Liver (tissue), 9 donors: Measurements from ENCODE around the gene TTC33. TPM values are rescaled to one million over a fixed set of nuclear protein-coding genes. Genes with fewer than 3 reads are reported as not detected.

Source experiments
- DNase-seq: peaks from one replicate; pipeline ENCODE4 v3.0.0-alpha.2; 2017; ENCODE audit warnings: low spot score
- H3K27ac ChIP-seq, 2 donors: one replicate each; pipeline ENCODE4 v1.7.0; 2013; ENCODE audit warnings: inconsistent platforms in 2 of 2, low read length in 2 of 2, control low read depth in 1 of 2, low read depth in 1 of 2, mild to moderate bottlenecking in 1 of 2
- H3K27me3 ChIP-seq, 4 donors: one replicate each; pipeline versions ENCODE4 v1.6.1 to v1.7.0; 2013; ENCODE audit warnings: low read length in 3 of 4, inconsistent platforms in 1 of 4, mild to moderate bottlenecking in 1 of 4, moderate library complexity in 1 of 4; ENCODE audit not compliant: control insufficient read depth in 4 of 4, insufficient read depth in 4 of 4
- H3K36me3 ChIP-seq, 4 donors: one replicate each; pipeline versions ENCODE4 v1.6.1 to v1.7.0; 2013; ENCODE audit warnings: low read length in 3 of 4, mild to moderate bottlenecking in 3 of 4, low read depth in 1 of 4, moderate library complexity in 1 of 4; ENCODE audit not compliant: control insufficient read depth in 4 of 4, insufficient read depth in 3 of 4
- H3K4me1 ChIP-seq, 4 donors: one replicate each; pipeline versions ENCODE4 v1.6.1 to v1.7.0; 2013; ENCODE audit warnings: low read length in 3 of 4, mild to moderate bottlenecking in 3 of 4, moderate library complexity in 1 of 4; ENCODE audit not compliant: control insufficient read depth in 4 of 4, insufficient read depth in 4 of 4
- H3K4me3 ChIP-seq, 3 donors: one replicate each; pipeline versions ENCODE4 v1.6.1 to v1.7.0; 2013; ENCODE audit warnings: low read length in 3 of 3, control low read depth in 1 of 3, low read depth in 1 of 3, mild to moderate bottlenecking in 1 of 3
- H3K9ac ChIP-seq, 2 donors: one replicate each; pipeline ENCODE4 v1.7.0; 2013; ENCODE audit warnings: low read length in 2 of 2, mild to moderate bottlenecking in 2 of 2, moderate library complexity in 2 of 2, control low read depth in 1 of 2, low read depth in 1 of 2
- H3K9me3 ChIP-seq, 4 donors: one replicate each; pipeline versions ENCODE4 v1.6.1 to v1.7.0; 2013; ENCODE audit warnings: low read length in 3 of 4; ENCODE audit not compliant: control insufficient read depth in 4 of 4
- EGR1 ChIP-seq, 2 donors: IDR thresholded peaks; 2 replicates each; pipeline ENCODE4 v1.6.1; 2016 to 2018; ENCODE audit warnings: antibody characterized with exemption in 2 of 2, low read depth in 2 of 2
- FOXA1 ChIP-seq: IDR thresholded peaks from 2 replicates; pipeline ENCODE4 v1.6.1; 2016; ENCODE audit warnings: antibody characterized with exemption
- FOXA2 ChIP-seq: IDR thresholded peaks from 2 replicates; pipeline ENCODE4 v1.6.1; 2016; ENCODE audit warnings: antibody characterized with exemption
- GABPA ChIP-seq, 2 donors: IDR thresholded peaks in 1 of 2; conservative IDR thresholded peaks in 1 of 2; 2 replicates each; pipeline ENCODE4 v1.6.1; 2016; ENCODE audit warnings: antibody characterized with exemption in 2 of 2, mild to moderate bottlenecking in 1 of 2, moderate library complexity in 1 of 2
- HNF4G ChIP-seq: IDR thresholded peaks from 2 replicates; pipeline ENCODE4 v1.6.1; 2016; ENCODE audit warnings: antibody characterized with exemption
- JUND ChIP-seq, 2 donors: IDR thresholded peaks; 2 replicates each; pipeline ENCODE4 v1.6.1; 2016; ENCODE audit warnings: antibody characterized with exemption in 2 of 2
- NR2F2 ChIP-seq: IDR thresholded peaks from 2 replicates; pipeline ENCODE4 v1.6.1; 2016; ENCODE audit warnings: antibody characterized with exemption
- RAD21 ChIP-seq, 2 donors: IDR thresholded peaks; 2 replicates each; pipeline ENCODE4 v1.6.1; 2016; ENCODE audit warnings: antibody characterized with exemption in 2 of 2, mild to moderate bottlenecking in 2 of 2
- RXRA ChIP-seq, 2 donors: IDR thresholded peaks; 2 replicates each; pipeline ENCODE4 v1.6.1; 2017 to 2018; ENCODE audit warnings: antibody characterized with exemption in 2 of 2, mild to moderate bottlenecking in 1 of 2
- SP1 ChIP-seq: IDR thresholded peaks from 2 replicates; pipeline ENCODE4 v1.6.1; 2018; ENCODE audit warnings: antibody characterized with exemption, mild to moderate bottlenecking
- TAF1 ChIP-seq: conservative IDR thresholded peaks from 2 replicates; pipeline ENCODE4 v1.6.1; 2016; ENCODE audit warnings: antibody characterized with exemption, mild to moderate bottlenecking
- YY1 ChIP-seq: IDR thresholded peaks from 2 replicates; pipeline ENCODE4 v1.6.1; 2016; ENCODE audit warnings: antibody characterized with exemption, mild to moderate bottlenecking
- WGBS: extraction: QIAGEN DNeasy Blood & Tissue Kit; methylation state at CpG from one replicate; pipeline ENCODE4 v1.1.7; 2013; 5-methylcytosine and 5-hydroxymethylcytosine counted together
- polyA plus RNA-seq, 2 donors: library from polyadenylated mRNA; stranded (reverse) in 1 of 2; unstranded in 1 of 2; fragments of 200-250 nt in 1 of 2; fragments of >200 nt in 1 of 2; fragmentation: Nextera tagmentation in 1 of 2; extraction: Ambion mirVana in 1 of 2; gene quantifications; one replicate each; pipeline versions ENCODE4 v1.2.1 to v1.2.3, GENCODE V29; 2013 to 2015
- total RNA-seq, 2 donors: library from RNA; depleted of rRNA; stranded (reverse); fragments of >200 nt; gene quantifications; one replicate each; pipeline ENCODE4 v1.2.3, GENCODE V29; 2014
- TF ChIP-seq, protein P1 (sequence below): IDR thresholded peaks from 2 replicates; pipeline ENCODE4 v1.6.1; 2016; ENCODE audit warnings: antibody characterized with exemption
- TF ChIP-seq, protein P2 (sequence below): IDR thresholded peaks from 2 replicates; pipeline ENCODE4 v1.6.1; 2016; ENCODE audit warnings: antibody characterized with exemption
- TF ChIP-seq, protein P3 (sequence below): IDR thresholded peaks from 2 replicates; pipeline ENCODE4 v1.6.1; 2016; ENCODE audit warnings: antibody characterized with exemption, mild to moderate bottlenecking
- TF ChIP-seq, protein P4 (sequence below): fragments of 150-350 bp; IDR thresholded peaks from 2 replicates; pipeline ENCODE4 v1.5.1; 2017; ENCODE audit warnings: improper control_type of control experiment, low read depth, low read length; ENCODE audit not compliant: missing input control
- TF ChIP-seq, protein P5 (sequence below): IDR thresholded peaks from 2 replicates; pipeline ENCODE4 v1.6.1; 2016; ENCODE audit warnings: antibody characterized with exemption
- donor health status: healthy.
- donor health status: healthy.
- donor health status: healthy.
- donor health status: healthy.
- donor health status: healthy.

Gene TTC33
- total and polyA plus RNA-seq, 4 donors, result 4.3 to 12.0 (median 7.6) TPM

DNA sequence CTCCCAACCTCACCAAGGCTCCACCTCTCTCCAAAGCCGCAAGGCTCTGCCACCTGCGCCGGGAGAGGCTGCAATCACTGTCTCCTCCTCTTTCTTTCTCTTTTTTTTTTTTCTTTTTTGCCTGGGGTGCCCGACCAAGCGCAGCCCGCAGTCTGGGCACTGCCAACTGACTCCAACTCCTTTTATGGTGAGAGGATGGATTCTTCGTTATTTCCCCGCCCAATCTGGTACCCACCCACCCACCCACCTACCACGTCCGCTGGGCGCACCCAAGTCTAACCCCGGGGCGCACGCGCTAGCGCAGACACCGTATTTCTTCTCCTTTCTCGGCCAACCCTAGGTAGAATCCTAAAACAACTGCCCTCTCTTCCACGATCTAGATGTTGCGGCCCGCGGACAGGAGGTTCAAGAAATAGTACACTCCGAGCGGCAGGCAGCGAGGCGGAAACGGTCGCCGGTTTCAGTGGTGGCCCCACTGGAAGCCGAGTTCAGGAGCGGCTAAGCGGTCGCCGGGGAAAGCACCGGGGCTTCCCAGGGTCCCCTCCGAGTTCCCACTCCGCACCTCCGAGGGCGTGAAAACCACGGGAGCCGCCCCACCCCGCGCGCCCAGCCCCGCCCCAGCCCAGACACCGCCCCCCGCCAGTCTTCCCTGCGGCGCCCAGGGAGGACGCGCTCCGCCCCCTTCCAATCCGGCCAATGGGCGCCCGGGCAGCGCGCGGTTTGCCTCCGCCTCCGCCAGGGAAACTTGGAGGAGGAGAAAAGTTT is 76.4 kb downstream of the TTC33 start:
- TF ChIP-seq SP1 (peak; percentile 16), TAF1 (no peak), NR2F2 (no peak), HNF4G (no peak), RAD21 (IDR thresholded peaks at IDR 0.05) (peak; percentile 31 to 50), JUND (IDR thresholded peaks at IDR 0.05) (no peak), GABPA (IDR thresholded peaks at IDR 0.05 in 1 of 2, conservative IDR thresholded peaks at IDR 0.05 in 1 of 2) (no peak), FOXA2 (no peak), EGR1 (IDR thresholded peaks at IDR 0.05; ENCODE audit: low read depth in 2 of 2) (no peak), YY1 (peak; percentile 40), RXRA (IDR thresholded peaks at IDR 0.05) (no peak), FOXA1 (no peak)
- TF ChIP-seq, protein P1, sequence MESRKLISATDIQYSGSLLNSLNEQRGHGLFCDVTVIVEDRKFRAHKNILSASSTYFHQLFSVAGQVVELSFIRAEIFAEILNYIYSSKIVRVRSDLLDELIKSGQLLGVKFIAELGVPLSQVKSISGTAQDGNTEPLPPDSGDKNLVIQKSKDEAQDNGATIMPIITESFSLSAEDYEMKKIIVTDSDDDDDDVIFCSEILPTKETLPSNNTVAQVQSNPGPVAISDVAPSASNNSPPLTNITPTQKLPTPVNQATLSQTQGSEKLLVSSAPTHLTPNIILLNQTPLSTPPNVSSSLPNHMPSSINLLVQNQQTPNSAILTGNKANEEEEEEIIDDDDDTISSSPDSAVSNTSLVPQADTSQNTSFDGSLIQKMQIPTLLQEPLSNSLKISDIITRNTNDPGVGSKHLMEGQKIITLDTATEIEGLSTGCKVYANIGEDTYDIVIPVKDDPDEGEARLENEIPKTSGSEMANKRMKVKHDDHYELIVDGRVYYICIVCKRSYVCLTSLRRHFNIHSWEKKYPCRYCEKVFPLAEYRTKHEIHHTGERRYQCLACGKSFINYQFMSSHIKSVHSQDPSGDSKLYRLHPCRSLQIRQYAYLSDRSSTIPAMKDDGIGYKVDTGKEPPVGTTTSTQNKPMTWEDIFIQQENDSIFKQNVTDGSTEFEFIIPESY, result no peak
- TF ChIP-seq, protein P2, sequence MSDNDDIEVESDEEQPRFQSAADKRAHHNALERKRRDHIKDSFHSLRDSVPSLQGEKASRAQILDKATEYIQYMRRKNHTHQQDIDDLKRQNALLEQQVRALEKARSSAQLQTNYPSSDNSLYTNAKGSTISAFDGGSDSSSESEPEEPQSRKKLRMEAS, result no peak
- TF ChIP-seq, protein P3, sequence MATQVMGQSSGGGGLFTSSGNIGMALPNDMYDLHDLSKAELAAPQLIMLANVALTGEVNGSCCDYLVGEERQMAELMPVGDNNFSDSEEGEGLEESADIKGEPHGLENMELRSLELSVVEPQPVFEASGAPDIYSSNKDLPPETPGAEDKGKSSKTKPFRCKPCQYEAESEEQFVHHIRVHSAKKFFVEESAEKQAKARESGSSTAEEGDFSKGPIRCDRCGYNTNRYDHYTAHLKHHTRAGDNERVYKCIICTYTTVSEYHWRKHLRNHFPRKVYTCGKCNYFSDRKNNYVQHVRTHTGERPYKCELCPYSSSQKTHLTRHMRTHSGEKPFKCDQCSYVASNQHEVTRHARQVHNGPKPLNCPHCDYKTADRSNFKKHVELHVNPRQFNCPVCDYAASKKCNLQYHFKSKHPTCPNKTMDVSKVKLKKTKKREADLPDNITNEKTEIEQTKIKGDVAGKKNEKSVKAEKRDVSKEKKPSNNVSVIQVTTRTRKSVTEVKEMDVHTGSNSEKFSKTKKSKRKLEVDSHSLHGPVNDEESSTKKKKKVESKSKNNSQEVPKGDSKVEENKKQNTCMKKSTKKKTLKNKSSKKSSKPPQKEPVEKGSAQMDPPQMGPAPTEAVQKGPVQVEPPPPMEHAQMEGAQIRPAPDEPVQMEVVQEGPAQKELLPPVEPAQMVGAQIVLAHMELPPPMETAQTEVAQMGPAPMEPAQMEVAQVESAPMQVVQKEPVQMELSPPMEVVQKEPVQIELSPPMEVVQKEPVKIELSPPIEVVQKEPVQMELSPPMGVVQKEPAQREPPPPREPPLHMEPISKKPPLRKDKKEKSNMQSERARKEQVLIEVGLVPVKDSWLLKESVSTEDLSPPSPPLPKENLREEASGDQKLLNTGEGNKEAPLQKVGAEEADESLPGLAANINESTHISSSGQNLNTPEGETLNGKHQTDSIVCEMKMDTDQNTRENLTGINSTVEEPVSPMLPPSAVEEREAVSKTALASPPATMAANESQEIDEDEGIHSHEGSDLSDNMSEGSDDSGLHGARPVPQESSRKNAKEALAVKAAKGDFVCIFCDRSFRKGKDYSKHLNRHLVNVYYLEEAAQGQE, result no peak
- TF ChIP-seq, protein P4, sequence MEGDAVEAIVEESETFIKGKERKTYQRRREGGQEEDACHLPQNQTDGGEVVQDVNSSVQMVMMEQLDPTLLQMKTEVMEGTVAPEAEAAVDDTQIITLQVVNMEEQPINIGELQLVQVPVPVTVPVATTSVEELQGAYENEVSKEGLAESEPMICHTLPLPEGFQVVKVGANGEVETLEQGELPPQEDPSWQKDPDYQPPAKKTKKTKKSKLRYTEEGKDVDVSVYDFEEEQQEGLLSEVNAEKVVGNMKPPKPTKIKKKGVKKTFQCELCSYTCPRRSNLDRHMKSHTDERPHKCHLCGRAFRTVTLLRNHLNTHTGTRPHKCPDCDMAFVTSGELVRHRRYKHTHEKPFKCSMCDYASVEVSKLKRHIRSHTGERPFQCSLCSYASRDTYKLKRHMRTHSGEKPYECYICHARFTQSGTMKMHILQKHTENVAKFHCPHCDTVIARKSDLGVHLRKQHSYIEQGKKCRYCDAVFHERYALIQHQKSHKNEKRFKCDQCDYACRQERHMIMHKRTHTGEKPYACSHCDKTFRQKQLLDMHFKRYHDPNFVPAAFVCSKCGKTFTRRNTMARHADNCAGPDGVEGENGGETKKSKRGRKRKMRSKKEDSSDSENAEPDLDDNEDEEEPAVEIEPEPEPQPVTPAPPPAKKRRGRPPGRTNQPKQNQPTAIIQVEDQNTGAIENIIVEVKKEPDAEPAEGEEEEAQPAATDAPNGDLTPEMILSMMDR, result no peak
- TF ChIP-seq, protein P5, sequence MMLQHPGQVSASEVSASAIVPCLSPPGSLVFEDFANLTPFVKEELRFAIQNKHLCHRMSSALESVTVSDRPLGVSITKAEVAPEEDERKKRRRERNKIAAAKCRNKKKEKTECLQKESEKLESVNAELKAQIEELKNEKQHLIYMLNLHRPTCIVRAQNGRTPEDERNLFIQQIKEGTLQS, result no peak
- peaks cover 0 to 5% (median 3%) of the 10 kb centered on the region in 4 donors for H3K27me3 ChIP-seq
- WGBS, result under 1% methylated on average over 60 of the region's 60 CpGs
- no peaks in the 10 kb centered on the region for H3K36me3 ChIP-seq
- DNase-seq, result peak; percentile 81
- H3K27ac ChIP-seq, result peak overlapping the region; percentile 48 to 66
- peak overlapping the region; percentile 65 to 82 (median 78) for H3K4me3 ChIP-seq
- peak overlapping the region in 1 of 2 donors; percentile 55 for H3K9ac ChIP-seq
- peaks cover 0 to 4% (median under 1%) of the 10 kb centered on the region in 4 donors for H3K9me3 ChIP-seq
- peaks cover 10 to 24% (median 17%) of the 10 kb centered on the region in 4 donors for H3K4me1 ChIP-seq
